Upper lobe of left lung (tissue), 6 donors: ENCODE results near the gene OPCML. TPM values are rescaled to one million over a fixed set of nuclear protein-coding genes. Genes with fewer than 3 reads are reported as not detected.

Experiments used
- ATAC-seq, 2 donors: fragments of 200-7000 bp; cut with Tn5 transposase; one replicate each; pipeline ENCODE4 v1.9.1; 2022; ENCODE audit warnings: mild to moderate bottlenecking in 2 of 2, moderate library complexity in 2 of 2; ENCODE audit not compliant: low FRiP score in 2 of 2
- DNase-seq, 2 donors: peaks; one replicate each; pipeline ENCODE4 v3.0.0-alpha.2; 2019 to 2020
- H3K27ac ChIP-seq, 4 donors: fragments of 200-600 bp; sonication (generic); one replicate each; pipeline ENCODE4 v1.5.1; 2016 to 2019
- H3K27me3 ChIP-seq, 4 donors: fragments of 200-600 bp; sonication (generic); one replicate each; pipeline ENCODE4 v1.5.1; 2017 to 2019
- H3K36me3 ChIP-seq, 4 donors: fragments of 200-600 bp; sonication (generic); one replicate each; pipeline ENCODE4 v1.5.1; 2016 to 2019
- H3K4me1 ChIP-seq, 4 donors: fragments of 200-600 bp; sonication (generic); one replicate each; pipeline ENCODE4 v1.5.1; 2018 to 2019
- H3K4me3 ChIP-seq, 4 donors: fragments of 200-600 bp; sonication (generic); one replicate each; pipeline ENCODE4 v1.5.1; 2017 to 2019; ENCODE audit warnings: mild to moderate bottlenecking in 2 of 4, moderate library complexity in 1 of 4
- H3K9me3 ChIP-seq, 4 donors: fragments of 200-600 bp; sonication (generic); one replicate each; pipeline ENCODE4 v1.5.1; 2018 to 2019
- CTCF ChIP-seq, 6 experiments: fragments of 450-650 bp in 4 of 6; fragments of 200-600 bp in 2 of 6; sonication (generic) in 2 of 6; IDR thresholded peaks; one replicate each; pipeline ENCODE4 v1.5.1; 2016 to 2019; ENCODE audit warnings: antibody characterized with exemption in 6 of 6
- EP300 ChIP-seq, 4 donors: sonication (generic); formaldehyde crosslinking; IDR thresholded peaks; one replicate each; pipeline ENCODE4 v1.5.1; 2017; ENCODE audit warnings: antibody characterized with exemption in 4 of 4, control low read depth in 2 of 4
- POLR2A ChIP-seq, 4 donors: fragments of 450-650 bp; IDR thresholded peaks; one replicate each; pipeline ENCODE4 v1.5.1; 2016 to 2017; ENCODE audit warnings: antibody characterized with exemption in 4 of 4, mild to moderate bottlenecking in 2 of 4
- POLR2AphosphoS5 ChIP-seq, 2 donors: sonication (generic); formaldehyde crosslinking; IDR thresholded peaks; one replicate each; pipeline ENCODE4 v1.5.1; 2017; ENCODE audit warnings: antibody characterized with exemption in 2 of 2
- WGBS, 2 donors: methylation state at CpG; one replicate each; pipeline ENCODE4 v1.1.5; 2017 to 2018; 5-methylcytosine and 5-hydroxymethylcytosine counted together
- total RNA-seq, 6 donors: library from RNA; depleted of rRNA in 4 of 6; stranded (reverse); fragments of >200 nt in 4 of 6; gene quantifications; one replicate each; pipeline versions ENCODE4 v1.1.0 to v1.2.1, GENCODE V29; 2016 to 2021
- donor health status: DM: no; HTN: no; CAD: no; lungs with moderate emphysema.
- donor health status: DM: no; HTN: yes; CAD: no; lungs with severe emphysema.

Gene OPCML
- total RNA-seq, 6 donors from 2014 or later = 0.10 TPM; not detected in 5

DNA sequence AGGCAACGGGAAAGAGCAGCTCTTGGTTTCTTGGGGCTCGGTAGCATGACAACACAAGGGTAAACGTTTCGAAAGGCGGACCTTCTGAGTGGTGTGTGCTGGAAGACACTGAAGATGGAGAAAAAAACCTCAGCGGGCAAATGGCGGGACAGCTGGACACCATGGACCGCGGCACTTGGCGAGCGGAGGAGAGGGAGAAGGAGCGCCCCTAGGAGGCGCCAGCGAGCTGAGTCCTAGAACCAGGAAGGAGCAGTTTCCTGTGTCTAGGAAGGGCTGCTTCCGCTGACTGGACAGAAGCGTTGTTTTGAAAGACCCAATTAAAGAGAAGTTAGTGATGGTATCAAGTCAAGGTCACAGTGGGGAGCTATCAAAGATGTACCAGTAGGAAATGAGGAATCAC, 44.0 kb upstream of the OPCML start:
- Histone ChIP-seq H3K36me3 (no peaks in the 10 kb centered on the region), H3K9me3 (no peaks in the 10 kb centered on the region), H3K27ac (no peak overlapping the region), H3K4me3 (no peak overlapping the region), H3K4me1 (no peaks in the 10 kb centered on the region), H3K27me3 (no peaks in the 10 kb centered on the region)
- TF ChIP-seq CTCF (IDR thresholded peaks at IDR 0.05) (no peak), POLR2A (IDR thresholded peaks at IDR 0.05) (no peak)
- ATAC-seq (no peak), DNase-seq (peak in 1 of 2 donors; percentile 21)
- 84% methylated on average over 16 of the region's 16 CpGs for whole genome bisulfite sequencing, 2 donors

DNA sequence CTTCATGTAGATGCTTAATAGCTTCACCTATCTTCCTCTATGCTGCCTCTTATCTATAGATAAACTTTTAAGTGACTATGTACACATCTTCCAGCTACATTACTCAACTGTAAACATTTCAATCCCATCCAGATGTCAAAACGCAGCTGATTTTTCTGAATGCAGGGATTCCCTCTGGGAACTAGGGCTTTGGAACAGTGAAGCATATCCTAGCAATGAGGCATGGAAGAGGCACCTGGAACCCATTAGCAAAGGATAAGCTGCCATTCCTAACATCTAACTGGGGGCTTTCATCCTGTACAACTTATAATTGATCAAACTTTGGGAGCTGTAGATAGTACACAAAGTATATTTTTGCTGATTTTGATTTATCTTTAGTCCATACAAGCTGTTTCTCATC, 40.8 kb upstream of the OPCML start:
- WGBS, 2 donors = 67 to 73% methylated on average over 1 of the region's 1 CpG
- no peak overlapping the region for H3K4me3 ChIP-seq
- no peak overlapping the region for H3K27ac ChIP-seq
- DNase-seq (no peak), ATAC-seq (no peak)
- H3K4me1 ChIP-seq = no peaks in the 10 kb centered on the region
- no peaks in the 10 kb centered on the region for H3K36me3 ChIP-seq
- H3K9me3 ChIP-seq = no peaks in the 10 kb centered on the region
- H3K27me3 ChIP-seq = no peaks in the 10 kb centered on the region
- no peak for TF ChIP-seq EP300 (IDR thresholded peaks at IDR 0.05)
- no peak for TF ChIP-seq POLR2AphosphoS5 (IDR thresholded peaks at IDR 0.05)
- no peak for TF ChIP-seq POLR2A (IDR thresholded peaks at IDR 0.05)
- no peak for TF ChIP-seq CTCF (IDR thresholded peaks at IDR 0.05)

- no peaks in the 10 kb centered on the region for H3K9me3 ChIP-seq
- H3K4me1 ChIP-seq = no peaks in the 10 kb centered on the region
- WGBS, 2 donors = 90 to 91% methylated on average over 4 of the region's 4 CpGs
- ATAC-seq = no peak
- no peak overlapping the region for H3K27ac ChIP-seq
- no peak for DNase-seq
- H3K27me3 ChIP-seq = no peaks in the 10 kb centered on the region
- no peak overlapping the region for H3K4me3 ChIP-seq
- TF ChIP-seq EP300 (IDR thresholded peaks at IDR 0.05) = no peak
- TF ChIP-seq POLR2A (IDR thresholded peaks at IDR 0.05) = no peak
- no peak for TF ChIP-seq CTCF (IDR thresholded peaks at IDR 0.05)
- no peak for TF ChIP-seq POLR2AphosphoS5 (IDR thresholded peaks at IDR 0.05)
- no peaks in the 10 kb centered on the region for H3K36me3 ChIP-seq
Measured at GRCh38 chr11:133570376-133570775, 38.1 kb upstream of the OPCML start.

- no peaks in the 10 kb centered on the region for H3K9me3 ChIP-seq
- ATAC-seq = no peak
- 73 to 75% methylated on average over 7 of the region's 7 CpGs for WGBS, 2 donors
Measured at GRCh38 chr11:133563505-133564025, 31.3 kb upstream of the OPCML start.

More at GRCh38 chr11:133563505-133564025, 31.3 kb upstream of the OPCML start:
- no peak overlapping the region for H3K4me3 ChIP-seq
- H3K27me3 ChIP-seq = no peaks in the 10 kb centered on the region
- no peak for DNase-seq
- no peaks in the 10 kb centered on the region for H3K4me1 ChIP-seq
- TF ChIP-seq POLR2AphosphoS5 (IDR thresholded peaks at IDR 0.05) (no peak), EP300 (IDR thresholded peaks at IDR 0.05) (no peak), POLR2A (IDR thresholded peaks at IDR 0.05) (no peak), CTCF (IDR thresholded peaks at IDR 0.05) (no peak)
- H3K27ac ChIP-seq = no peak overlapping the region
- no peaks in the 10 kb centered on the region for H3K36me3 ChIP-seq
